ENCODE measurements around the gene LOC128125822.
A peak's percentile ranks its signal among the peaks of the same experiment; 100 is the strongest.
"Not testable (repeated sequence)": the region's sequence is repeated elsewhere in the genome, so short reads cannot be mapped to it uniquely, and the experiment has no call there.

Gene LOC128125822

GRCh38 chr6:63581355-63582013 is 9.2 kb downstream of the LOC128125822 start:
- H3K4me3 Mint-ChIP-seq, result no peak overlapping the region
- no peaks in the 10 kb centered on the region for H3K9me3 Mint-ChIP-seq
- H3K4me1 Mint-ChIP-seq, result peaks cover 0 to under 1% of the 10 kb centered on the region in 2 donors
- no peak for DNase-seq
- no peak overlapping the region for H3K27ac Mint-ChIP-seq
- H3K27me3 Mint-ChIP-seq, result no peaks in the 10 kb centered on the region
- ATAC-seq (replicated peaks), result no peak
- H3K36me3 Mint-ChIP-seq, result peaks cover 15 to 40% of the 10 kb centered on the region in 2 donors

GRCh38 chr6:63582579-63583231 is 10.4 kb downstream of the LOC128125822 start:
- ATAC-seq (replicated peaks) (no peak), DNase-seq (no peak)
- Mint-ChIP-seq H3K4me1 (no peaks in the 10 kb centered on the region), H3K27ac (no peak overlapping the region), H3K36me3 (peaks cover 13 to 33% of the 10 kb centered on the region in 2 donors), H3K27me3 (no peaks in the 10 kb centered on the region), H3K4me3 (no peak overlapping the region), H3K9me3 (no peaks in the 10 kb centered on the region)

- Mint-ChIP-seq H3K4me3 (no peak overlapping the region), H3K36me3 (peaks cover 13 to 33% of the 10 kb centered on the region in 2 donors)
Measured at GRCh38 chr6:63584125-63584514, 11.8 kb downstream of the LOC128125822 start.

GRCh38 chr6:63584566-63584965 is 12.3 kb downstream of the LOC128125822 start:
- ATAC-seq (replicated peaks) (no peak), DNase-seq (no peak)
- Mint-ChIP-seq H3K4me1 (no peaks in the 10 kb centered on the region), H3K36me3 (peaks cover 12 to 33% of the 10 kb centered on the region in 2 donors), H3K27me3 (no peaks in the 10 kb centered on the region), H3K27ac (no peak overlapping the region), H3K4me3 (no peak overlapping the region), H3K9me3 (no peaks in the 10 kb centered on the region)

More at GRCh38 chr6:63584125-63584514, 11.8 kb downstream of the LOC128125822 start:
- DNase-seq (no peak), ATAC-seq (replicated peaks) (no peak)
- H3K27ac Mint-ChIP-seq, result no peak overlapping the region
- H3K4me1 Mint-ChIP-seq, result no peaks in the 10 kb centered on the region
- no peaks in the 10 kb centered on the region for H3K27me3 Mint-ChIP-seq
- no peaks in the 10 kb centered on the region for H3K9me3 Mint-ChIP-seq

GRCh38 chr6:63585652-63586051 is 13.4 kb downstream of the LOC128125822 start:
- ATAC-seq (replicated peaks); H3K9me3 Mint-ChIP-seq; DNase-seq; H3K4me3 Mint-ChIP-seq; H3K27me3 Mint-ChIP-seq; H3K4me1 Mint-ChIP-seq: not testable (repeated sequence)
- Mint-ChIP-seq H3K27ac (peak overlapping the region; percentile 11), H3K36me3 (peaks cover 8 to 24% of the 10 kb centered on the region in 2 donors)

- Mint-ChIP-seq H3K36me3 (peaks cover 0 to 2% of the 10 kb centered on the region in 2 donors), H3K9me3 (no peaks in the 10 kb centered on the region), H3K27ac (no peak overlapping the region), H3K4me1 (no peaks in the 10 kb centered on the region), H3K4me3 (no peak overlapping the region), H3K27me3 (no peaks in the 10 kb centered on the region)
- no peak for DNase-seq
- no peak for ATAC-seq (replicated peaks)
Measured at GRCh38 chr6:63589952-63590411, 17.7 kb downstream of the LOC128125822 start.

GRCh38 chr6:63592886-63593285 is 20.6 kb downstream of the LOC128125822 start:
- DNase-seq, result no peak

GRCh38 chr6:63597141-63598048 is 25.1 kb downstream of the LOC128125822 start:
- H3K4me1 Mint-ChIP-seq, result peaks cover 9 to 16% of the 10 kb centered on the region in 2 donors
- H3K4me3 Mint-ChIP-seq, result peak overlapping the region; percentile 80 to 88
- DNase-seq (no peak), ATAC-seq (replicated peaks) (no peak)
- H3K36me3 Mint-ChIP-seq, result no peaks in the 10 kb centered on the region
- H3K27me3 Mint-ChIP-seq, result peaks cover 0 to 4% of the 10 kb centered on the region in 2 donors
- no peak overlapping the region for H3K27ac Mint-ChIP-seq
- H3K9me3 Mint-ChIP-seq, result no peaks in the 10 kb centered on the region

More at GRCh38 chr6:63592886-63593285, 20.6 kb downstream of the LOC128125822 start:
- Mint-ChIP-seq H3K9me3 (no peaks in the 10 kb centered on the region), H3K4me3 (no peak overlapping the region), H3K36me3 (no peaks in the 10 kb centered on the region), H3K27me3 (peaks cover 0 to 4% of the 10 kb centered on the region in 2 donors), H3K27ac (no peak overlapping the region), H3K4me1 (peaks cover 2% of the 10 kb centered on the region in 2 donors)
- no peak for ATAC-seq (replicated peaks)

- Mint-ChIP-seq H3K27ac (no peak overlapping the region), H3K36me3 (no peaks in the 10 kb centered on the region), H3K27me3 (peaks cover 0 to 4% of the 10 kb centered on the region in 2 donors), H3K4me1 (peaks cover 9 to 16% of the 10 kb centered on the region in 2 donors), H3K9me3 (no peaks in the 10 kb centered on the region), H3K4me3 (peak overlapping the region; percentile 80 to 88)
- DNase-seq (peak; percentile 60), ATAC-seq (replicated peaks) (peak; percentile 99 to 100)
Measured at GRCh38 chr6:63598049-63599036, 26.1 kb downstream of the LOC128125822 start.

- no peak for DNase-seq
- Mint-ChIP-seq H3K4me3 (peak overlapping the region in 1 of 2 donors; percentile 80), H3K36me3 (no peaks in the 10 kb centered on the region), H3K27ac (peak overlapping the region; percentile 25), H3K27me3 (peaks cover 0 to 4% of the 10 kb centered on the region in 2 donors), H3K4me1 (peaks cover 9 to 16% of the 10 kb centered on the region in 2 donors), H3K9me3 (no peaks in the 10 kb centered on the region)
- ATAC-seq (replicated peaks), result no peak
Measured at GRCh38 chr6:63599243-63599642, 27.0 kb downstream of the LOC128125822 start.

- H3K9me3 Mint-ChIP-seq, result no peaks in the 10 kb centered on the region
- peaks cover 0 to 4% of the 10 kb centered on the region in 2 donors for H3K27me3 Mint-ChIP-seq
- H3K36me3 Mint-ChIP-seq, result no peaks in the 10 kb centered on the region
- H3K4me3 Mint-ChIP-seq, result no peak overlapping the region
- DNase-seq (no peak), ATAC-seq (replicated peaks) (no peak)
- no peak overlapping the region for H3K27ac Mint-ChIP-seq
- H3K4me1 Mint-ChIP-seq, result peaks cover 9 to 16% of the 10 kb centered on the region in 2 donors
Measured at GRCh38 chr6:63600136-63600535, 27.9 kb downstream of the LOC128125822 start.

GRCh38 chr6:63609231-63609630 is 37.0 kb downstream of the LOC128125822 start:
- no peaks in the 10 kb centered on the region for H3K27me3 Mint-ChIP-seq
- H3K4me1 Mint-ChIP-seq, result no peaks in the 10 kb centered on the region
- DNase-seq (no peak), ATAC-seq (replicated peaks) (no peak)
- no peak overlapping the region for H3K4me3 Mint-ChIP-seq
- no peak overlapping the region for H3K27ac Mint-ChIP-seq
- no peaks in the 10 kb centered on the region for H3K9me3 Mint-ChIP-seq
- H3K36me3 Mint-ChIP-seq, result no peaks in the 10 kb centered on the region

GRCh38 chr6:63610944-63611343 is 38.7 kb downstream of the LOC128125822 start:
- H3K4me3 Mint-ChIP-seq, result no peak overlapping the region
- ATAC-seq (replicated peaks), result no peak
- H3K4me1 Mint-ChIP-seq, result no peaks in the 10 kb centered on the region
- no peaks in the 10 kb centered on the region for H3K36me3 Mint-ChIP-seq
- no peak for DNase-seq
- H3K27me3 Mint-ChIP-seq, result no peaks in the 10 kb centered on the region
- H3K27ac Mint-ChIP-seq, result no peak overlapping the region
- no peaks in the 10 kb centered on the region for H3K9me3 Mint-ChIP-seq
